ENCODE data around the gene JPH4.

The JPH4 gene

DNA sequence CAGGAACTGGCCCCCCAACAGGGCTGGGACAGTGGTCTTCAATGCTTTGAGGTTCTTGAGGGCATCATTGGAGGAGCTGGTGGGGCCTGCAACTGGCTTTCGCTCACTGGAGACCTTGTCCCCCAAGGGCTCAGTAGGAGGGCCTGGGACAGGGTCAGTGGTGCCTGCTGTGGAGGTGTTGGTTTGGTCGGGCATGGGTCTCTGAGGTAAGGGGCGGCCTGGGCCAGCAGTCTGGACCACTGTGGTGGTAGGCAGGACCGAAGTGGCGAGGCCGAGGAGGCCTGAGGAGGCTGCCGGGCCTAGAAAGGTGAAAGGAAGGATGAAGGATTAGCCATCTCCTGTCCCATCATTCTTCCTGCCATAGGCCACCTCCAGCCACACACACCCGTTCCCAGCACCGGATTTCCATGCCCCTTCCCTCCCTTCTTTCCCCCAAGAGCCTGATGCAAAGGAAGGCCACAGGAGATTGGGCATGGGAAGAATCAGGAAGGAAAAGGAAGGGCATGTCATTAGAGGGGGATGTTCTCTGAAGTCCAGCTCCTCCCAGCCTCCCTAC, 55.9 kb downstream of the JPH4 start:
- no peak for DNase-seq

DNA sequence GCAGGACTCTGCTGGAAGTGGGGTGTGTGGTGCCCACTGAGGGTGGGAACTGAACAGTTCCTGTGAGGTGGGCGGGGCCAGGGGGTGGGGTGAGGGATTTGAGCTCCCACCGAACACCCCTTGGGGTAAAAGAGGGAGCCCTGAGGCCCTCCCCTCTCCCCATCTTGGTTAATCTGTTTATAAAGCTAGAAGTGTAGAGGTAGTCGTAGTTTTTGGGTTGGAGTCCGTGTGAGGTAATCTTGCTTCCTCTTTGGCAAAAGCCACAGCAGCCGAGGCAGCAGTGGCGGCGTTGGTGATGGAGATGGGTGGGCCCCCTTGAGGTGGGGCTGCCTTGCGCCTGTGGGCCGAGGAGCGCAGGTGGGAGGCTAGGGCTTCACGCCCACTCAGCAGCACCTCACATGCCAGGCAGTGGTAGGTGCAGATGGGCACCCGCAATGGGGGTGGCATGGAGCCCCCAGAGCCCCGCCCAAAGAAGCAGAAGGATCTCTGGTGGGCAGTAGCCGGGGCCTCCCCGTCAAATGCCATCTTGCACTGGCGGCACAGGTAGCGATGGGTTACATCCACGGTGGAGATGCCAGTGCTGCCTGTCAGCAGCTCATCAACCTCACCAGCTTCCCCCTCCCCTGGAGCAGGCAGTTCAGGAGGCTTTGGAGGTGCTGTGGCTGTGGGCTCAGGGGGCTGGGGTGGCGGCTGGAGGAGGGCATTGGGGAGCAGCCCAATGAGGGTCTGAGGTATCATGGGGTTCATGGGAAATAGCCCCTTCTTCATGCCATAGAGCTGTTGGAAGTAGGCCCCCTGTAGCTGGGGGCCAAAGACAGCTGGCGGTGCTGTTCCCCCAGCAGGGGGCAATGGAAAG, 56.6 kb downstream of the JPH4 start:
- DNase-seq = no peak

DNA sequence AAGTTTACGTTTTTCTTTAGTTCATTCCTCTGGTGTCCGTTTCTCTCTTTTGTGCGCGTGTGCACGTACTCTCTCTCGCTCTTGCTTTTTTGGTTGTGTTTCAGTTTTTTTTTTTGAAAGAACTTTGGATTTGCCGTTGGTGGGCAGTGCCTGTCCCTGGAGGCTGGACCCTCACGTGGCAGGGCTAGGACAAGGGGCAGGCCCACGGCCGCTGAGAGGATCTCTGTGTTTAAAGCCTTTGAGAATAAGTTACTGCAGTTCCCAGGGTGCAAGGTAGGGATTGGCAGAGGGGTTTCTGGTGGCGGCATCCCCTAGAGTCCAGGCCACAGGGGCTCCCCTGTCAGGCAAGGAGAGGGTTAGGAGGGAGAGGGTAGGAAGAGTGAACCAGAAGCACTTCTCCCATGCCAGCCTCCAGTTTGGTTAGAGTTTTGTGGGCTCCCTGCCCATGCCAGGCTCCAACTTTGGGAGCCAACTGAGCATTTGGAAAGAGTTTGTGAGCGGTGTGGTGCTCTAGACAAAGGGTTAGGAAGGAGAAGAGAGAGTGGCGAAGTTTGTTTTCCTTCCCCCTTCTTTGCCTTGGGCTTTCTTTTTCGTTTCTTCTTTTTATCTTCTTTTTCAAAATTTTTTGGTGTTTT, 57.6 kb downstream of the JPH4 start:
- no peak for DNase-seq

- no peak for DNase-seq
These were observed 59.9 kb downstream of the JPH4 start for GRCh38 chr14:23518709-23519108.
